ENCODE data around the gene CLEC9A. TPM values are rescaled to one million over a fixed set of nuclear protein-coding genes. Genes with fewer than 3 reads are reported as not detected.

Gene CLEC9A
- total RNA-seq, 1 experiment from 2014 or later: not detected

- DNase-seq (ENCODE audit: low spot score): no peak
These were observed 79.9 kb downstream of the CLEC9A start for GRCh38 chr12:10110256-10110844.

GRCh38 chr12:10111451-10111850, 81.0 kb downstream of the CLEC9A start:
- no peak for DNase-seq (ENCODE audit: low spot score)

DNA sequence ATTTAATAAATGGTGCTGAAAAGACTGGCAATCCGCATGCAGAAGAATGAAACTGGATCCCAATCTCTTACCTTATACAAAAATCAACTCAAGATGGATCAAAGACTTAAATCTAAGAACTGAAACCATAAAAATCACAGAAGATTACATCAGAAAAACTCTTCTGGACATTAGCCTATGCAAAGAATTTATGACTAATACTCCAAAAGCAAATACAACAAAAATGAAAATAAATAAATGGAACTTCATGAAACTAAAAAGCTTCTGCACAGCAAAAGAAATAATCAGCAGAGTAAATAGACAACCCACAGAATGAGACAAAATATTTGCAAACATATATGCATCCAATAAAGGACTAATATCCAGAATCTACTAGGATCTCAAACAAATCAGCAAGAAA, 82.6 kb downstream of the CLEC9A start:
- no peak for DNase-seq (ENCODE audit: low spot score)

- DNase-seq (ENCODE audit: low spot score): no peak
These were observed 83.4 kb downstream of the CLEC9A start for GRCh38 chr12:10113920-10114319.

GRCh38 chr12:10115311-10115710, 84.8 kb downstream of the CLEC9A start:
- no peak for DNase-seq (ENCODE audit: low spot score)

Other genes with a start within 250 kb of the CLEC9A start
- not detected in 2 replicates for gene KLRF1, start 203.2 kb upstream of the CLEC9A start, total RNA-seq (2014; rRNA removed; shearing (Covaris generic))
- not detected in 2 replicates for gene CLEC2B, start 161.3 kb upstream of the CLEC9A start, total RNA-seq (2014; rRNA removed; shearing (Covaris generic))
- not detected in 2 replicates for gene KLRF2, start 149.2 kb upstream of the CLEC9A start, total RNA-seq (2014; rRNA removed; shearing (Covaris generic))
- gene CLEC2A, start 98.3 kb upstream of the CLEC9A start, total RNA-seq (2014; rRNA removed; shearing (Covaris generic)): not detected in 2 replicates
- gene CLEC12A, start 59.3 kb upstream of the CLEC9A start, total RNA-seq (2014; rRNA removed; shearing (Covaris generic)): not detected in 2 replicates
- not detected in 2 replicates for gene CLEC1B, start 31.6 kb upstream of the CLEC9A start, total RNA-seq (2014; rRNA removed; shearing (Covaris generic))
- not detected in 2 replicates for gene CLEC12B, start 20.1 kb upstream of the CLEC9A start, total RNA-seq (2014; rRNA removed; shearing (Covaris generic))
- not detected in 2 replicates for gene CLEC1A, start 68.3 kb downstream of the CLEC9A start, total RNA-seq (2014; rRNA removed; shearing (Covaris generic))
- not detected in 2 replicates for gene CLEC7A, start 99.5 kb downstream of the CLEC9A start, total RNA-seq (2014; rRNA removed; shearing (Covaris generic))
- not detected in 2 replicates for gene OLR1, start 141.4 kb downstream of the CLEC9A start, total RNA-seq (2014; rRNA removed; shearing (Covaris generic))
- not detected in 2 replicates for gene TMEM52B, start 148.3 kb downstream of the CLEC9A start, total RNA-seq (2014; rRNA removed; shearing (Covaris generic))
- gene GABARAPL1, start 182.2 kb downstream of the CLEC9A start, total RNA-seq (2014; rRNA removed; shearing (Covaris generic)): 7.9 and 17.4 TPM in 2 replicates

Measured in HT-29 (cell line).